Midbrain (tissue), 1 donor: ENCODE results near the gene GSN.

Experiments used
- DNase-seq: peaks from one replicate; lab custom pipeline; 2025; lab: John Stamatoyannopoulos, UW

GSN gene

DNA sequence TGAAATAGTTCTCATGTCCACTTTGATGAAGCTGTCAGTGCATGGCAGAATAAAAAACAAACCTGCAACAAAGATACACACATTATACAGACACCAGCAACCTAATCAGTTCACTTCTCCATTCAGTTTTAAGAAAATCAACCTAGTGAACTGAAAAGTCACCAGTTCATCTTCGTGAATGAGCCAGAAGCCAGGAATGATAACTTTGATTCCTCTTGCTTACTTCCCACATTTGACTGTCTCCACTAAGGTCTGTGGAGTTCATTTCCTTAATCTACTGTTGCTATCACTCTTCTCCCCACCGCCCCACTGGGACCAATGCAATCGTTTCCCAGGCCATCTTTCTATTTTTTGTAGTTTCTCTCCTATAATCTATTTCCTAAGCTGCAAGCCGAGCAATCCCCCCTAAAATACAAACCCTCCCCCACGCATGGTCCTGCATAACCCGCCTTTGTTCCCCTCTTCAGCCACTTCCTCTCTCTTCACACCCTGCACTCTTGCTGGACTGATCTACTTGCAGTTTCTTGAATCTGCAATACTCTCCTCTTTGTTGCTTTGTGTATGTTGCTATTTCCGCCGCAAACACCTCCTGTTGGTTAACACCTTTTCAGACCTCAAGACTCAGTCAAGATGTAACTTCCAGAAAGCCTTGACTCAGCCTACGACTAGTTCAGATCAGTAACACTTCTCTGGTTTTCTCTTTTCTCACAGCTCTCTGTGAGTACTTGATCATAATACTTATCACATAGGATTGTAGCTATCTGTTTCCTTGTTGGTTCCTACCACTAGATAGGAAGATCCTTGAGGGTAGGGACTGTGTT is 85.5 kb downstream of the GSN start:
- DNase-seq = peak; percentile 3

DNA sequence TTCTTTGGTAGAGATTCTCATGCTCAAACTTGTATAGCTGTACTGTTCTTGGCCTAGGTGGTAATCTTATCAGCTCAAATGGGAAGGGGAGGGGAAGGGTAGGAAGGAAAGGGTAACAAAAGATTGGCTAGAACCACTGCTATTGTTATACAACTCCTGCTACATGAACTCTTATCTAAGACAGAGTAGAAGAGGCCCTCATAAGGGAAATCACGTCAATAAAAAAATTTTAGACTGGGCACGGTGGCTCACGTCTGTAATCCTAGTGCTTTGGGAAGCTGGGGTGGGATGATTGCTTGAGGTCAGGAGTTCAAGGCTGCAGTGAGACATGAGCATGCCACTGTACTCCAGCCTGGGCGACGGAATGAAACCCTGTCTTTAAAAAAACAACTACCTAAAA is 86.2 kb downstream of the GSN start:
- no peak for DNase-seq

DNA sequence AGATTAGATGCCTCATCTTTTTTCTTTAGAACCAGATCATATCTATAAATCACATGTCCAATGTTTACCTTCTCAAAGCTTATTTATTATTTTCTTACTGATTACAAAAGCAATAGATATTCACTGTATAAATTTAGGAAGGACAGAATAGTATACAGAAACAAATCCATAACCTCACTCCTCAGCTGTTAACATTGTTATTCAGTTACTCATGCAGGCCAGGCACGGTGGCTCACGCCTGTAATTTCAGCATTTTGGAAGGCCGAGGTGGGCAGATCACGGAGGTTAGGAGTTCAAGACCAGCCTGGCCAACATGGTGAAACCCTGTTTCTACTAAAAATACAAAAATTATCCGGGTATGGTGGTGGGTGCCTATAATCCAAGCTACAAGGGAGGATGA is 86.8 kb downstream of the GSN start:
- DNase-seq = no peak

DNA sequence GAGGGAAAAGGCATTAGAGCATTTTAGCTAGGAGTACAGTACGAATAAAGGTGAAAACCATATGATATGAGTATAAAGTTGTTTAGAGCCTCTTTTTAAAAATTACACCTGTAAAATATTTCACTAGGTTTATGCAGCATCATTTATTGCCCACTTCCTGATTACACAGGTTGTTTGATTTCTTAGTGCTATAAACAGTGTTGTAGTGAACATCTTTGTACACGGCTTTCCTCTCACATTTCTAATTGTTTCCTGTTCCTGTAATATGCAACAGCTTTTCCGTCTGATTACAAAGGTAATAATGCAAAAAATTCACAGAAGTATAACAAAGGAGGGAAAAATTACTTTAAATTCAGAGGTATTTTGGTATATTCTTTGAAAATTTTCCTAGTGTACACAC is 89.0 kb downstream of the GSN start:
- DNase-seq = no peak

DNA sequence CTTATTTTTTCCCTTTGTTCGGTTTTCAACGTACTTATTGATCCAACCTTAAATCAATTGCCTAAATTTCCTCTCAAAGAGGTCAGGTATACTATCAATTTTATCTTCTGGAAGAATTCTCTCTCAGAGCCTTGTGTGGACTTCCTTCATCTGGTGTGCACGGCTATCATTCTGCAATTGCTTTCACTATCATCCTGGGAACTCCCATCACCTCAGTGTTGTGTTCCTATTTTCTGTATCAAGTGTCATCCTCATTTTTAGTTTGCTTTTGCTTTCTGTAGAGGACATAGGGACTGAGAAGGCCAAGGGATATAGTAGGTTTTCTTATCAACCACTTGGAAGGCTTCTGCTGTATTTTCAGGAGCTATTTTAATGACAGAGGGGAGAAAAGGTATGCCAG is 90.8 kb downstream of the GSN start:
- DNase-seq = no peak

DNA sequence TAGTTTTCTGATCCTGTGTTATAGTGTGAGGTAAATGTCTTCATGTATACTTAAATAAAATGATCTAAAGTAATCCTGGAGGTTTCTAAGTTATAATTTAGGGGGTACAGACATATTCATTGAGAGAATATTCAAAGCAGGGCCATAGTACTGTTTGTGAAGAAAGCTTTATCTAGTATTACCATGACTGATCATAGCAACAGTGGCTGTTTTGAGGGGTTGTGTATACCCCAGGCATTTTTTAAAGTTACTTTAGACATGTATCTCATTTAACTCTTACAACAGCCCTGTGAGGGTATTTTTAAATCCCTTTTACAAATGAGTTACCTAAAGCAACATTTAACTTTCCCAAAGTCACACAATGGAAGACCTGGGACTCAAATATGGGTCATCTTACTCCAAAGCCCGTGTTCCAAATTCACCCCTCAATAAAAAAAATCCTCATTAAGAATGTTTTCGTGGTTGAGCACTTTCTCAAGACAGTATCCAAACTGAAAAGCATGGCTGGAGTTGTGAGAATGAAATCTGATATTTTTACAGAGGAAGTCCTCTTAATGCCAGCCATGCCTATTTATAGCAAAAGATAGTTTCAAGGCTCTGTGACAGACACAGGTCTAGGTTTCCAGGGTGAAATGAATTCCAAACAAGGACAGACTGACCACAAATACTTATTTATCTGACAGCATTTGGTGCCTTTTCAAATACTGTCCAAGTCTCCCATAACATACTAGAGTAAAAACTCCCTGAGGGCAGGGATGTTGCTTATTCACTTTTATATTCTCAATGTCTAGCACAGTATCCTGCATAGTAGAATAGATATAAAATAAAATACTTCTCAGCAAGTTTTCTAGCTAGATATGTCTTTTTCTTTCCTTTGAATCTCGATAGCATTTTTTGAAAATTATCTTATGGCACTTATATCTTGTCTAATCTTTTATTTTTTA is 91.7 kb downstream of the GSN start:
- DNase-seq = no peak

DNA sequence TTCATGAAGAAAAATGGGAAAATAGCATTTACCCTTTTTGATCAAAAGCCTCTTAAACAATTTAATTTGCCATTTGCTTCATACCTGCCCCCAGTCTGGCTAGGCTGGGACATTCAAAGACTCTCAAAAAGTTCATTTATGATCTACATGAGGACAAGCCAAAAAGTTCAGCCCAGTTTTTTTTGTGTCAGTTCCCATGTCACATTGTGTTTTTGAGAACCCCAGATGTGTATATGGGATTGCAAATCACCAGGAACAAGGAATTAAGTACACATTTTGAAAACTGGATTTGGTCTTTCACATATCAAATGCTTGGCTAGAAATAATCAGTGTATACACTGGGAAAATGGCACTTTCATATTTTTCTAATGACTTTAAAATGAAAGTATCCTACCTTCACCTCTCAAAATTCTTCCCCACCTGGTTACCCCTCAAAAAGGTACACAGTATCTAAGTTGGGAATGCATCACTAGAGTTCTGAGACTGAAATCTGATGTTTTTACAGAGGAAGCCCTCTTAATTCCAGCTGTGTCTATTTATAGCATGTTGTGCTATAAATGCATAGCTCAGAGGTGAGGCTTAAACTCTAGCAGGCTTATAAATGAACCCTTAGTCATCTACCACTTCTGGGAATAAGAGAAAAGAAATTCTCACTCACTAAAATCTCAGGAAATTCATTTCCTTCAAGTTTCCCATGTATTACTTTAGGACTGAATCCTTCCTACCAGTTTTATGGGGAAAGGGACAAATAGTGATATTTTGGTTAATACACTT is 92.8 kb downstream of the GSN start:
- DNase-seq = no peak

DNA sequence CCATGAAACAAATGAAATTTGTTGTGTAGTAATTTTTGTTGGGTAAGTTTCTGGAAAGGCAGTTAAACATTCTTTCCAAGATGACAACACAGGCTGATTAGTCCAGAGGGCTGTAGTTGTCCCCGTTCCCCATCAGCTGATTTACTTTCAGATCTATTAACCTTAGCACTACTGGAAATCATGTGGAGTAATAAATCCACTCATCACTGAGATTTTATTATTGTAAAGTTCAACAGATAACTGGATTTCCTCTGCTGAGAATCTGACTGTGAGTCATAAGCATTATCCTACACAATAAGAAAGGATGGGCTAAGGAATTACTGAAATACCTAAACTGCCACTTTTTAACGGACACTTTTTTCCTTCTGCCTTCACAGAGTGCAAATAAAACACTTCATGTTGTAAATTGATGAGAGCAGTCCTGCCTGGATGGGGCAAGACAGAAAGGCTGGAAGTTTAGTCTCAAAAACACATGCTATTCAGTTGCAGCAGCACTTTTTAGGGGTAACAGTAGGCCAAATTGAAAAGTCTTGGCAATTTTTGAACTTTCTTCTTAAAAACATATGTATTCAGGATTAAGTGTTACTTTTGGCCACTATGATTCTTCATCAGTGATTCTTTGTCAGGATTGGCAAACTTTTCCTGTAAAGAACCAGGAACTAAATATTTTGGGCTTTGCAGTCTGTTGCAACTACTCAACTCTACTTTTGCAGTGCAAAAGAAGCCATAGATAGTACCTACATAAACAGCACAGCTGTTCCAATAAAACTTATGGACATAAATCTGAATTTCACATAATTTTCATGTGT is 95.1 kb downstream of the GSN start:
- peak; percentile 39 for DNase-seq

DNA sequence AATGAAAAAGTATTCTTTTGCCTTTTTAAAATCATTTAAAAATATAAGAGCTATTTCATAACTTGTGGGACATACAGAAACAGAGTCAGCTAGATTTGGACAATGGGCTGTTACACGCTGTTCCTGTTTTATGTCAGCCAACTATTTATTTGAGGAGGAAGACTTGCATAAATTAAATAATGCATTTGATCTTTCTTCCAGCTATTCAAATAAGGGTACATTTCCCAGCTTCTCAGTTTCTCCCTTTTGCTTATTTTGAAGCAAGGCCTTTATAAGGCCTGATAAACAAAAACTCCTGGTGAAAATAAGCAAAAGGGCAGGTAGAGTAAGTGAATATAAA is 95.6 kb downstream of the GSN start:
- DNase-seq = peak; percentile 18

DNA sequence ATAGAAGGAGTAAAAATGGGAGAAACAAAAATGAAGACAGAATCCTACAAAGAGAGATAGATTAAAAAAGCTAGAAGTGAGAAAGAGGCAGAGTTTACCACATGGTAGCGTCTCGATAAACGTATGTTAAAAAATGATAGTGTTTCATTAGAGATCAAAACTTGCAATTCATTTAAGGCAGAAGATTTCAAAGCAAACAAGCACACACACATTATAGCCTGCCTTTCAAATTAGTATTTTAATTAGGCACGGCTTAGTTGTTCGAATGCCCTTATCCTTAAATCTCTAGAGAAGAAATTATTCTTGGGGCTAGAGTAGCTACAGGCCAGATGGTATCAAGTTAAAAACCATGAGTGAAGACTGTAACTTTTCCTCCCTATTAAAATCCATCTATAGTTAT is 96.1 kb downstream of the GSN start:
- DNase-seq = no peak

DNA sequence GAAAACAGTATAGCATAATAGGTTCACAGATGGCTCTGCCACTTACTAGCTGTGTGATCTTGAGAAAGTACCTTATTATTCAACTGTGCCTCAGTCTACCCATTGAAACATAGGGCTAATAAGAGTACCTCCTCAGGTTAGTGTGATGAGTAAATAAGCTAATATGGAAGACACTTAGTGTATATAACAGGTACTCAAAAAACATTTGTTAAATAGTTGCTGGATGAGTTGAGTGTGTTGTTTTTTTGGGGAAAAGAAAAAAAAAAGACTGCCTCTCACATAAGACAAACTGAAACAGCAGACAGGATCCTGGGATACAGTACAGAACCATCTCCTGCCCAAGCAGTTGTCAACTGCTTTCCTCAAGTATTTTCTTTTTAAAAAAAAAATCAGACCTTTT is 96.9 kb downstream of the GSN start:
- no peak for DNase-seq

DNA sequence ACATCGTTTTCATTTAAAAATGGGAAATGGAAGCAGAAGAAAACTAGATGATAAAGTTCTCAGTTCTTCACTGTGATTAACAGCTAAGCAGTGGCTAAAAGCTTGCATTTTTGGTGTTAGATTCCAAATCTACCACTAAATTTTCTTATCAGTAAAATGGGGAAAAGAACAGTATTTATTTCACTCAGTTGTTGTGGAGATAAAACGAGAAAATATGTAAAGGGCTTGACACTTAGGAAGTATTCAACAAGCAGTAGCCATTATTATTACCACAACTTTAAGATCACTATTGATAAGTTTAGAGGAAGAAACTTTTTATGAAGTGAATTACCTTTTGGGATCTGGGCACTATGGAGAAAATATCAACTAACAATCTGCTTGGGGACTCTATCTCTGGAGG is 97.6 kb downstream of the GSN start:
- DNase-seq = no peak

DNA sequence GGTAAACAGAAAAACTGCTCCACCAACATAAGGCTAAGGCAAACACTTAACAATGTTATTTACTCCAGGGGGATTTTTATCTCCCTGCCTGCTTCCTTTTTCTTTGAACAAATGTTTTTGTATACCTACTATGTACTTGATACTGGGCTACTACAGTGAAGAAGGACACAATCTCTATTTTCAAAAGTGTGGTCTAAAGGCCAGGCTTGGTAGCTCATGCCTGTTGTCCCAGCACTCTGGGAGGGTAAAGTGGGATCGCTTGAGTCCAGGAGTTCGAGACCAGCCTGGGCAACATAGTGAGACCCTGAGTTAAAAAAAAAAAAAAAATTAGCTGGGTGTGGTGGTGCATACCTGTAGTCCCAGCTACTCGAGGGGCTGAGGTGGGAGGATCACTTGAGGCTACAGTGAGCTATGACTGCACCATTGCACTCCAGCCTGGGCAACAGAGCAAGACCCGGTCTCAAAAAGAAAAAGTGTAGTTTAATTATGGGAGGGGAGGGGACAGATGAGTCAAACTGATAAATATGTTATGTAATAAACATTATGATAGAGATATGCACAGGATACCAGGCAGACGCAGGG is 98.7 kb downstream of the GSN start:
- DNase-seq = no peak

DNA sequence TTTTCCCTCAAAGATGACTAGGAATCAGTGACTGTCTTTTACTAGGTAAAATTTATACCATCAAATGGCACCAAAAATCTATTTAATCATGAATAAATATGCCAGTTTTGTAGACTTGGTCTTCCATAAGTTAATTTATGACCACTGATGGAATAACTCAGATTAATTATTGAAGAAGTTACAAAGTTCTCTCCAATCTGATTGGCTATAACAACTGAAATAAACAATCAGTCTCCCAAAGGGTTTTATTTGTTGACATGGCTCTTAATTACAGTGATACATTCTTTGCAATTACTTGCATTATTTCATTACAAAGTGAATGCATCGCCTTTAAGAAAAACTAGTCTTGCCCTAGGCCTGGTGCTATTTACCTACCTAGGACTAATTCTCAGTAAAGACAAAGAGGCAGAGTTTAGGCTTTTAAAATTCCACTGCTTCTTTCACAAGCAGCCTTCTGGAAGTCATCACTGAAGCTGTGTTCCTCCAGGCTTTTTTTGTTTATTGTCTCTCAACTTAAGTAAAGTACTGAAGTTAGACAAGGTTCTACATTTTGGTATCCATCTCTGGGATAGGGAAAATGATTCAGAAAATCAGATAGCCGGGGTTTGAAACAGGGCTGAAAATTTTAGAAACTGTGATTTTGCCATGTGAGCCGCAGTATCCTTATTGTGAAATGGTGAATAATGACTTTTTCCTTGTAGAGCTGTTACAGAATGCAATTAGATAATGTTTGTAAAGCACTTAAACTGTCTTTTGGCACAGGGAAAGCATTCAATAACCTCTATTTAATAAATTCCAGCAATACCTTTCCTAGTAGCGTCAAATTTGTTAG is 99.6 kb downstream of the GSN start:
- no peak for DNase-seq

DNA sequence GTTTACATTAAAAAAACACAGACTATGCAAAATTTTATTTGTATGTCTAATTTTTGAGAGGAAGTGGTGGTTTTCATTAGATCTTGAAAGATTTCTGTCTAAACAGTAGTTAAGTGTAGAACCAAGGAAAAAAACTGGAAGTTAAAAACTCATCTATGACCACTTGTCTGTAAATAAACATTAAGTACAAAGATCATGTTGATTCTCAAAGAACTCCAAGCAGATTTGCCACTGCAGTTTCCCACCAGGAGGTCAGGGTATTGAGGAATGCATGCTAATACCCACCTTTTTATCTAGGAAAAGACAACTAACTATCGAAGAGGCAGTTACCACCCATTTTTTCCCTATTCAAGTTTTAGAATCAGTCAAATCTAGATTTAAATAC is 100.2 kb downstream of the GSN start:
- no peak for DNase-seq

DNA sequence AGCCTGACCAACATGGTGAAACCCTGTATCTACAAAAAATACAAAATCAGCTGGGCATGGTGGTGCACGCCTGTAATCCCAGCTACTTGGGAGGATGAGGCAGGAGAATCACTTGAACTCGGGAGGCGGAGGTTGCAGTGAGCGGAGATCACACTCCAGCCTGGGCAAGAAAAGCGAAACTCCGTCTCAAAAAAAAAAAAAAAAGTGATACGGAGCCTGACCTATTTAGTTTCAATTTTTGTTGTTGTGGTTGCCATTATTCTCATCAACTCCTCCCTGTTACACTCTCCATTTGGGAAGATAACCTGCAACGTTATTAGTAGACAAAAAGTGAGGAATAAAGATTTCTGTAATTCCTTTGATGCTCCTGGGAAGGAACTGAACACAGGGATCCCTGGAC is 100.8 kb downstream of the GSN start:
- DNase-seq = no peak

DNA sequence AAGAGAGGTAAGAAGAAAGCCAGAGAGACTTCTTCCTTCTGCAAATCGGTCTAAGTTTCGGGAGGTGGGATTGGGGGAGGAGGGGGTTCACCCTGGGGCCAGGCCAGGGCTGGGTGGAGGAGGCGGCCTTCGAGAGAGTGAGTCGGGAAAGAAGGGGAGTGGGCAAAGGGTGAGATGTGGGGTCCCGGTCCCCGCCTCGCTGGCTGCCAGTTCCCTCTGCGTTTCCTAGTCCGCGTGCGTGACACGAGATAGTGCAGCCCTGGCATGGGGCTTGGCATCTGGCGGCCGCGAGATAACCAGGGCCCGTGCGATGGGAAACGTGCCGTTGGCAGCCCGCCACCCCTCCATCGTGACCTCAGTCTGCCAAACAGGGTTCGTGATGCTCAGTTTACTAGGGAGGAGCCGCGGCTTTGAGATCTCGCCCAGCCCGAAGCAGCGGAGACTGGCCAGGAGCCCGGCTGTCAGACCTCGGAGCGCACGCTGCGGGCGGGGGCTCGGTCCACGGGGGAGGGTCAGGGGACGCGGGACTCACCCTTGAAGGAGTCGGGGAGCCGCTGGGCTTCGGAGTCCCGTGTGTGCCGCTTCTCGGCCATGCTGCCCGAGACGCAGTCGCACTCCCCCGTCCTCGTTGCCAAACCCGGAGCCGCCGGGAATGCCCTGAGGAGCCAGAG is 101.8 kb downstream of the GSN start, which contains the start of gene STOM:
STOM (minus strand) TSS at position 656 of the 671 bp plus-strand sequence; CDS start at position 593, 63 bp downstream.
- DNase-seq = no peak

DNA sequence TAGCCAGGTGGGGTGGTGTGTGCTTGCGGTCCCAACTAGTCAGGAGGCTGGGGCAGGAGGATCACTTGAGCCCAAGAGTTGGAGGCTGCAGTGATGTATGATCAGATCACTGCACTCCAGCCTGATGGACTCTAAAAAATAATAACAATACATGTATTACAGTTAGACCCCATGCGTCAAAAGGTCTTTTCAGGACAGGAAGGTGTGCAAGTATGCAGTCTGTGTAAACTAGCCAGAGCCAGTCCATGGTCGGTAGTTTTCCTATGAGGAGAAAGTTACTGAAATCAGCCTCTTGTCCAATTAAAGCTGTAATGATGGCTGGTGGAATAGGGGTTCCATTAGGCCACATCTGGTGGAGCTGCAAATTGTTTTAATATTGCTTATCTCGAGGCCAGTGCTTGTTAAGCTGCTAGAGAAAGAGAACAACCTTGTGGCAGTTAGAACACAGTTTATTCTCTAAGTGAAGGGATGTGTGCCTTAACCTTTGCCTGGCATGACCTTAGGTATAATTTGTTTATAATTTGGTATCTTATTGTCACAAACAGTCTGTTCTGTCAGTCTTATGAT is 103.6 kb downstream of the GSN start:
- DNase-seq = no peak

DNA sequence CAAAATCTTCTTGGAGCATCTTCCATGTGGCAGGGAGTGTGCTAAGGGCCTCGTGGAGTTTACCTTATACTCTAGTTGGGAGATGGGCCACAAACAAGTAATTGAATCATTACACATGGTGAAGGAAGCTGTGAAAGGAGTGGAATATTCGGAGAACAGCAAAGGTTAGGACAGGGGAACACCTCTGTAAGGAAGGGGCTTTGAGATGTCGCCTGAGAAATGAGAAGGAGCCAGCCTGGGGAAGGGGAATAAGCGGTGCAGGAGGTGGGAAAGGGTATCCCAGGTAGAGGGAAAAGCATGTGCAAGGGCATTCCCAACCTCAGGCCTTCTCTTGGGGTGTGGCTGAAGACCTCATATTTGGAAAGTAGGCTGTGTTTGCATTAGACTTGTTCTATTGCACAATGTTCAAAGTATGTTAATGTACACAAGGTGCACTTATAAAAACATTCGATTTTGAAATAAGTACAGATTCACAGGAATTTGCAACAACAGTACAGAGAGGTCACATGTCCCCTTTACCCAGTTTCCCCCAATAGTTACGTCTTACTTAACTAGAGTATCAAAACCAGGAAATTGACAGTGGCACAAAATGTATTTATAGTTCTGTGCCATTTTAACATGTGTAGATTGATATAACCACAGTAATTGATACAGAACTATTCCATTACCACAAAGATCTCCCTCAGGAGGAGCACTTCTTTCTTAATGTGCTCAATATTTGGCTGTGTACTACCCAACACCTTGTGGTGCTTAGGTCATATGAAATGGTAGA is 104.5 kb downstream of the GSN start:
- no peak for DNase-seq
